NCI-H2081 treated with DMSO at 0.1 percent for 48 hours (cell line): ENCODE results near the gene UBR4.

Experiments
- DNase-seq: peaks from one replicate; lab custom pipeline; 2025; lab: John Stamatoyannopoulos, UW

The UBR4 gene

DNA sequence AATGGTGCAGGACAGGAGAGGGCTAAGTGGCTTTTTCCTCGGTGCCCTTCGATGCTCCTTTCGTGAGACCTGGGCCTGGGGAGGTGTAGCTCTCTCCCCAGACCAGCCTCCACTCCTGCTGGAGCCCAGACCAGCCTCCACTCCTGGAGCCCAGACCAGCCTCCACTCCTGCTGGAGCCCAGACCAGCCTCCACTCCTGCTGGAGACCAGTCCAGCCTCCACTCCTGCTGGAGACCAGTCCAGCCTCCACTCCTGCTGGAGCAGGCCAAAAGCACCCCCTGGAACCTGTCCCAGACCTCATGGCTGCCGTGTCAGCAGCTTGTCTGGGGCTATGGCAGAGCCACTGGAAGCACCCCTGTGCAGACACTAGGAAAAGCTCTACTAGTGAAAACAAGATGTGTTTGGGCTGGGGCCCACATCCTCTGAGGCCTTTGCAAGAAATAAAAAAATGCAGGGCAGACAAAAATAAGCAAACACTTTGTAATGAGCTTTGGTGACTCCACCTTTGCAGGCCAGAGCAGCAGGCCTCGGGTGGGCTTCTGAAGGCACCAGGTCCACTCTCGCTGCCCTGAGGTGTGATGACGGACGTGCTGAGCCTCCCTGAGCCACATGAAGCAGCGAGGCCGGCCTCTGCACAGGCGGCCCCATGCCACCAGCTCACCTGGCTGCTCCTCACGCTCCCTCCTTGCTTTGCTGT is 137.6 kb downstream of the UBR4 start:
- DNase-seq, result no peak

DNA sequence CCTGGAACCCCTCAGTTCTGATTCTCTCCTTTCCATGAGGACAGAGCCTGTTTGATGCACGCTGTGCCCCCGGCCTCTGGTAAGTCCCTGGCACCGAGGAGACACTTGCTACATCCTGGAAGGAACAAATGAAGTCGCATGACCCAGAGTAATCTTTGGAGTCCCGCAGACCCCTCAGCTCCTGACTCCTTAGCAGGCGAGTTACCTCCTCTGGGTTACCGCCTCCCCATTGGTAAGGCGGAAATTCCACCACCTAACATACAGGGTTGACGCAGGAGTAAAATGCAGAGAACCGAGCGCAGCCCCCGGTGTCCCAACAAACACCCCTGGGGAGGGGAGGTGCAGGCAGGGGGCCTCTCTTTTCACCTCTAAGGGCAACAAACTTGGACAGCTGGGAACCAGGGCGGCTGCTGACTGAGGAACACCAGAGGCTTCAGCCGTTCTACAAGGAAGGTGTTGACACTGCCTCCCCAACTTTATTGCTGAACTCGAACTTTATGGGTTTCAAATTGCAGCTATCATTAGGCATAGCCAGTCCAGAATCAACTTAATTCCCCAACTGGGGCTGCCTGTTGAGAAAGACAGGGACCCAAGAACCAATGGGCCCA is 138.3 kb downstream of the UBR4 start:
- DNase-seq, result no peak

DNA sequence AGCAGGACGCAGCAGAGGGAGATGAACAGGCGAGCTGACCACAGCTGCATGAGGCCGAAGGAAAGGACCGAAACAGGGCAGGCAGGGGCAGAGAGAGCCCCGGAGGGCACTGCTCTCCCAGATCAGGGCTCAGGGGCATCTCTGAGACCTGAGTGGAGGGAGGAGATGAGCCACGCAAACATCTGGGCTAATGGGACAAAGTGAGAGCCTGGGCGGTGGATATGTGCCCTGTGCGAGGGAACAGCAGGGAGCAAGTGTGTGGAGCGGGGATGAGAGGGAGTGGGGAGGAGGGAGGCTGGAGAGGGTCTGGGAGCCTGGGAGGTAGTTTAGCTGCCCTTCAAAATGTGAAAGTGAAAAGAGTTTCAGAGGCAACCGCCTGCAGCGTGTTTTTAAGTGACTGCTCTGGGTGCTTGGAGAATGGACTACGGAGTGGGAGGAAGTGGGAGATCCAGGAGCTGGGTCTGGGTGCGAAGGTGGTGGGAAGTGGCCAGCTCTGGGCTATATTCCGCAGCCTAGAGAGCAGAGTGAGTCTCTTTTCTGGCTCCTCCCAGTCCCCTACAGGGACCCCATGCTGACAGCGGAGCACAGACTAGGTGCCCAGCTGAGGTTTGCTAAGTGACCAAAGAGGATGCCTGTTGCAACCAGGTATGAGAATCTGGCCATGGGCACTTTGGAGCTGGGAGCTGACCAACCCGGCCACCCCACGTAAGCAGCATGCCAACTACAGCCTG is 139.0 kb downstream of the UBR4 start:
- DNase-seq, result no peak

DNA sequence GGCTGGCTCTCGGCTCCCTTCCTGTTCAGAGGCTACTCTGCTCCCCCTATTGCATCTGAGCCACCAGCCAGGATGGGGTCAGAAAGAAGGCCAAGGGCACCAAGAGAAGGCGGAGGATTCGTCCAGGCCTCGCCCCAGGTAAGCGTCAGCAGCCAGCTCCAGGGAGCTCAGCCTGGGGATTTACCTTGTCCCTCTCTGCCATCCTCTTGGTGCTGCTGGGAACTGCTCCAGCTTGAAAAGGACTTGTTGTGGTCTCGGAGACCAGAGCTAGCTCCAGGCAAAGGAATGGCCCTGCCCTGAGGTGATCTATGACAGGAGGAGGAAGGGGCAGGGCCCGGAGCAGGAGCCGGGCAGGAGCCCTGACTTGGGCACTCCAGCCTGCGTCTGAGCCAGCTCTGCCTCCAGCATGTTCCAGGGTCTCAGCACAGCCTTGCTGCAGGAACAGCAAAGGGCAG is 139.8 kb downstream of the UBR4 start:
- DNase-seq, result no peak

DNA sequence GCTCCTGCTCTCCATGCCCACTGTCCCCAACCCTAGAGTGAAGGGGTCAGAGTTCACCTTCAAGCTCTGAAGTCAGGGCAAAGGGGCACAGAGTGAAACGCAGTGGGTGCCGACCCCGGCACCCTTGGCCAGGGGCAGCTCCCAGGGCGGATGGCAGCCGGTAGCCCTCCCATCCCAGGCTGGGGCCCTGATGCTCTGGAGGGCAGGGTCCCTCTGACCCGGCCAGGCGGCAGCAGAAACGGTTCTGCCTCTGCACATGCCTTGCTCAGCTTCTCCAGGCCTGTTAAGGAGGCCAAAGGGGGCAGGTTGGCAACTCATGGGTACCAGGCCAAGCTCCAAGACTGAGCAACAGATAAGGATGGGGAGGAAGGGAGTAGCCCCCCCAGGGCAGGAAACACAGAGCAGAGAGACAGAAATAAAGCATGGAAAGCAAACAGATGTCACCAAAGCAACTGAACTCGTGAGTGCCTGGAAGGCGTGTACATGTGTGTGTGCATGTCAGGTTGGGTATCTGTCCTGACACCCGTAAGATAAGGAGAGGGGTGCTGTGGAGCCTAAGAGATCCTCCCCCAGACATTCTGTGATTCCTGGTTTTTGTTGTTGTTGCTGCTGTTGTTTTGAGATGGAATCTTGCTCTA is 141.3 kb downstream of the UBR4 start:
- DNase-seq, result no peak

DNA sequence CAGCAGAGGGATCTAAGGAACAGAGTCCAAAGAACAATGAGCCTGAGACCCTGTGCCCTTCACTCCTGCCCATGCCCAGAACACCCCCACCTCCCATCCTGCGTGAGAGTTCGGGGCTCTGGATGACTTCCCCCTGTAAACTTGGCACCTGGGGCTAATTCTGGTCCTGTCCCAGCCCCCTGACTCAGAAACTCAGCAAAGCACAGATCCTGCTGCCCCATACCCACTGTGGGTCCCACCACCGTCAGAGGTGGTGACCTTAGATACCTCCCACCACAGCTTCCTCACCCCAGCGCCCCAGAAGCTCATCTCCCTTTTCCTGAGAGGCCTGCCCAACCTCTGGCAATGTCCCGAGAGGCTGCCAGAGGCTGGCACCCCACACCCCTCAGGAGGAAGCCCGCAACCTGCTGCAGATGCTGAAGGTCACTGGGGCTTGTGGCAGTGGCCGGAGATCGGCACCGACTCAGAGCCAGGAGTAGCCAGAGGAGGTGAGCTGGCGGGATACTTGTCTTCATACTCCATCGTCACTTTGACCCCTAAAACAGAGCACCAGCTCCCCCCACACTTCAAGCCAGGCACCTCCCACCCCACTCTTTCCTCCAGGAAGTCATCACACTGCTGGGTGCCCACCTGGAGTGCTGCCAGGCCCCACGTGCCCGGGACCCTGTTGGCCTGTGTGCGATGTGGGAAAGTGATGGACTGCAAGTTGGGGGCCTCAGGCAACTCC is 142.0 kb downstream of the UBR4 start:
- DNase-seq, result no peak

DNA sequence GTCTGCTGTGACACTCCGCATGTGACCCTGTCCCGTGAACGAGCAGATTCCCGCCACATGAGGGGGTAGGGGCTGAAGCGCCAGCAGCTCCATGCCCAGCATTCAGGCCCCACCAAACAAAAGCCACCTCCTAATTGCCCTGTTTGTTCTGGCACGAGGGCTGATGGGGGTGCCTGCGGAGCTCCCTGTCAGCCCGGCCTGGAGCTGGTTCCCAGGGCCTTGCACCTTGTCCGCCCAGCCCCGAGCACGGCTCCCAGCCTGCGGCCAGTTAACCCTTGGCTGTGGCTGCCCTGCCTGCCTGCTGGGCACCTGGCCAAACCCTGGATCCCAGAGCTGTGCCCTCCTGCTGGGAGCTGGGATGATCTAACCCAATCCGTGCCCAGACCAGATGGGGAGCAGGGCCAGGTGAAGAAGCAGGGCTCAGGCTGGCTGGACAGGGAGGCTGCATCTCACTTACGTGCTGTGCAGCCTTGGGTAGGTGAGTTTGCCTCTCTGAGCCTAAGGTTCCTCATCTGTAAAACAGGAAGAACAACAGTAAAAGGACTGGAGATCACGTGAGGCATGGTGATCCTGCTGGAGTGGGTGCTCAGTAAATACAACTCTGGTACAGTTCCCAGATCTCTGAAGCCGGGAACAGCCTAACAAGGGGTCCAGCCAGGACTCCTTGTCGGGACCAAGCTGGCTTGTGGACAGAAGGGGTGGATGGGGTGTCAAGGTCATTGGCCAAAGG is 142.7 kb downstream of the UBR4 start:
- DNase-seq, result no peak

DNA sequence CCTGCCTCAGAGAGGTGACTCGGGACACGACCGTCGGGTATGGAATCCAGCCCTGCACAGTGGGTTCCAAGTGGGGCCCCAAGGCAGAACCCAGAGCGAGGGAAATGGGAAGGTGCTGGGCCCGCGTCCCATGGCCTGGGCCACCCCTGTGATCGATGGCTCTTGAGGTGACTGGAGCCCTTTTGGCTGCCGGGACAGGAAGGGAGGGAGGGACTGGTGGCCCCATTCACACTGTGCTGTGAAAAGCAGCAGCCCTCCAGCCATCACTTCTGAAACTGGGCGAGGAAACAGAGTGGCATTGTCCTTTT is 143.2 kb downstream of the UBR4 start:
- no peak for DNase-seq

- DNase-seq, result no peak
Observed at GRCh38 chr1:19066248-19066873, 143.7 kb downstream of the UBR4 start.

DNA sequence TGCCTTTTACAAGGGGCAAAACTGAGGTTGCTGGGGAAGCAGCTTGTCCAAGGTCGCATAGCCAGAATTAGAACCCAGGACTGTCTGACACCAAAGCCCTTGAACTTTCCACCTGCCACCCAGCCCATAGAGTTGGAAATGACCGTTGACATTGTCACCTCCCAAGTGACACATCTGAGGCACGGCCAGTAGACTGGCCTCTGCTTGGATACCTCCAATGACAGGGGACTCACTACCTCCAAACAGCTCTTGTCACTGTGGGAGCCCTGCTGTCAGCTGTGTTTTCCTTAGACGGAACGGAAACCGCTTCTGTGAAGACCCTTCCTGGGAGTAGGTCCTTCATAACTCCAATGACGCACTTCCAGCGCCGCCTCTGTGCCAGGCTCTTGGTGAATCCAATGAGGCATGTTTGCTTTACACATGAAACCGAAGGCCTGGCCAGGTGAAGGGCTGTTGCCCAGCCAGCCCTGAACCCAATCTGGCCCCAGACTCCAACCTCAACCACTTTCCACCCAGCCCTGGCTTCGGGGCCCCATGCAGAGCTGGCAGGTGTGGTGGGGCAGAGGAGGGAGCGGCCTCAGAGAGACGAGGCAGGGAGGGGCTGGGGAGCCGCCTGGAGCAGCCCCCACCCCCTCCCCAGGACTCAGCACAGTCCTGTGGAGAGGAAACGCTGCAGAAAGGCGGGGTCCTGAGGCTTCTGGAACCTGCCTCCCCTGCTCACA is 144.4 kb downstream of the UBR4 start:
- DNase-seq, result no peak

DNA sequence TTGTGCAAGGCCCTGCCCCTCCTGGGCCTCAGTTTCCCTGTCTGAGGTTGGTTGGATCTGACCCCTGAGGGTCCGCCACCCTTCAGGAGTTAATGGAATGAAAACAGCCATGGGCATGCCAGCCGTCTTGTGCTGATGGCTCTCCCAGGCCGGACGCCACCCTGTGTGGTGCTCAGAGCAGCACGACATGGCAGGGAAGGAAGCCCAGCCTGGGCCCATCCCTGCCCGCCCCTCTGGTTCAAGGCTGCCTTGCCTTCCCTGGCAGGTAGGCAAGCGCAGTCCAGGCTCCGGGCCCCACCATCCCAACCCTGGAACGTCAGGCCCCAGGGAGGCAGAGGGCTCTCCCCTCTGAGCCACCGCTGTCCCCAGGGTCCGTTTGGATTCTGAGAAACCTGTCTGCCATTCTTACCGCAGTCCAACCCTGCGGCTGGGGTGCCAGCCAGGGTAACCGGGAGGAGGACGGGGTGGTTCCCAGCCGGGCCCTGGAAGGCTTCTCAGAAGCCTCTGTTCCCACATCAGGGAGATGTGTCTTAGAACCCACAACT is 145.1 kb downstream of the UBR4 start:
- DNase-seq, result no peak

GRCh38 chr1:19063122-19063521 is 146.9 kb downstream of the UBR4 start:
- DNase-seq, result no peak

DNA sequence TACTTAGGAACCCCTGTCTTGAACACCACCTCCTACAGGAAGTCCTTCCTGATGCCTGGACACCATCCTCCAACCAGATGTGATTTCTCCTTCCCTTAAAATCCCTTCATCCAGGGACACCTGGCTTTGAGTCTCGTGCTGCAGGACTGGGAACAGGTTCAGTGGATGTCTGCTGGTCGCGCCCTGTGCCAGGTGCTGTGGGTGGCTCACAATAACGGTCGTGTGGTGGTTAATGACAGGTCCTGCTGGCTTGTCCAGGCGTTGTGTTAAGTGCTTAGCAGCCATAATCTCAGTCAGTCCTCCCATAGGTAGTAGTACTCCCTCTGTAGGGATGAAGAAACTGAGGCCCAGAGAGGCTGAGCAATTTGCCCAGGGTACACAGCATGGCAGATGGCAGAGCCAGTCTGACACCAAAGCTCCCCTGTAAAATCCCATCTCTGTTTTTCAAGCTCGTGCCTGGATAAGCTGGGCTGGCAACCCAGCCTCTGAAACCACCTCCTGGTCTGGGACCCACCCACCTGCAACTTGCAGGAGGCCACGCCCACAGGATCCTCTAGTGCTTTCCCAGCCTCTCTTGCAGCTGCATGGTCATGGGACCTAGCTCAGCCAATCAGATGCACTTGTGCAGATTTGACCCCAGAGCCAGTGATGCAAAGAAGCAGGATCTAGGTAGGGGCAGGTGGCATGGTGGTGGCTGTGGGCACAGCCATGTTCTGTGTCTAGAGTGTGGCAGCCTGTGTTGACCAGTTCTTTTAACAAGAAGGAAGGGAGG is 147.6 kb downstream of the UBR4 start:
- no peak for DNase-seq

DNA sequence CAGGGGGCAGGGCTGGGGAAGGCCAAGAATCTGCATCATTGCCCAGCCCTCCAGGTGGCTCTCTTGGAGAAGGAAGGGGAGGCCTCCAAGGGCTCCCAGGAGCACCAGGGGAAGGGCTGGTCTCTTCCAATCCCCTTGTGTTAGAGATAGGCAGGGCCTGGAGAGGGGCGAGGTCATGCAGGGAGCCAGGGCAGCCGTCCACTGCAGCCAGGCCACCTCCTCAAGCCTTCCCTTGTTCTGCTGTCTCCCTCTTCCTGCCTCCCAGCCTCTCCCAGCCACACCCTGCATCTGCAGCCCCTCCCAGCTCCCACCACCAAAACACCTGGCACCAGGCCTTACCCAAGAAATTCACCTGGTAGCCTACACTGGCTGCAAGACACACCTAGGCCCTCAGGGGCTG is 148.3 kb downstream of the UBR4 start:
- no peak for DNase-seq

- no peak for DNase-seq
Observed at GRCh38 chr1:19061343-19061742, 148.7 kb downstream of the UBR4 start.

DNA sequence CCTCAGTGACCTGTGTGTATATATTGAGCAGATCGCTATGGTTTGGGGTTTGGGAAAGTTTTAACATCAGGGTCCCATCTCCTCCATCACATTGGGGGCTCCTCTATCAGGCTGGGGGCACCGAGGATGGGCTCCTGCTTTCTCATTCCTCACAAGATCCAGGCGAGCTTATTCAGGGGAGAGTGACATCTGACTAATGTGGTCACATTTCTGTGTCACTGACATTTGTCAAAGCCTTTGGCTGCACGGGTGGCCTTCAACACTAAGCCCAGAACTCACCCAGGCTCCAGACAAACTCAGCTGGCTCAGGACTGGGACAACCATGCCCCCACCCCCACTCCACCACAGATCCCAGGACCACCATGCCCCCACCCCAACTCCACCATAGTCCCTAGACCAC is 150.3 kb downstream of the UBR4 start:
- no peak for DNase-seq

GRCh38 chr1:19058476-19058797 is 151.6 kb downstream of the UBR4 start:
- DNase-seq, result no peak

- DNase-seq, result no peak
Observed at GRCh38 chr1:19057784-19058475, 152.1 kb downstream of the UBR4 start.

GRCh38 chr1:19057182-19057779 is 152.8 kb downstream of the UBR4 start:
- DNase-seq, result no peak
